GM03348 (cell line): ENCODE measurements around the gene TEX35.
"Not testable (repeated sequence)": the region's sequence is repeated elsewhere in the genome, so short reads cannot be mapped to it uniquely, and the experiment has no call there.

ENCODE experiments used
- DNase-seq: peaks from one replicate; pipeline ENCODE4 v3.0.0; 2012; ENCODE audit warnings: low spot score

Gene TEX35

DNA sequence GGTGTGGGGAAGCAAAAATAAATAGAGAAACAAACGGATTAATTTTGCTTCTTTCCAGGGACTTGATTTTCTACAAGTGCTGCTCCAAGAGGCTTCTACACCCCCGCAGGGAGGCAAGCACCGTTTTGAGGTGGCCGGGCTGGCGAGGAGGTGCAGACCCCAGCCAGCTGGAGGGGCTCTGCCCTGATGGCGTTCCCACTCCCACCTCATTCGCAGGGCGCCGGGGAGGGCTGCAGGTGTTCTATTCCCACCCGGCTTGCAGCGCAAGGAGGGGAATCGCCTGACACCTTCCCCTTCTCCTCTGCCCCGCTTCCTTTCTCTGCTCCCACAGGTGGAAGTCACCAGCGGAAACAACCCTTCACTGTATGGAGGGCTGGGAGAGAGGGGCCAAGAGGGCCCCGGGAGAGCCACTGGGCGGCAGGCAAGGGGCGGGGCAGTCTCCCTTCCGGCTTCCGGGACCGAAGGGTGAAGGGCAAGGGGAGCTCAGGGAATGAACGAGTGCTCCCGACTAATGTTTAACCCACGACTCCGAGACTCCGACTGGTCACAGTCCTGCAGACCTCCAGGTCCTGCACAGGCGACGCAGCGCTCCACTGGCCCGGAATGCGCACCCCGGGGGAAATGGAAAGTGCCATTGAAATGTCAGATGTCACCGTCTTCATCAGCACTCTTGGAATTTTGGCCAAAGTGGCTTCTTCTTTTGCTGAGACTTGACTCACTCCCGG lies 29.1 kb downstream of the TEX35 start:
- DNase-seq: peak; percentile 71

DNA sequence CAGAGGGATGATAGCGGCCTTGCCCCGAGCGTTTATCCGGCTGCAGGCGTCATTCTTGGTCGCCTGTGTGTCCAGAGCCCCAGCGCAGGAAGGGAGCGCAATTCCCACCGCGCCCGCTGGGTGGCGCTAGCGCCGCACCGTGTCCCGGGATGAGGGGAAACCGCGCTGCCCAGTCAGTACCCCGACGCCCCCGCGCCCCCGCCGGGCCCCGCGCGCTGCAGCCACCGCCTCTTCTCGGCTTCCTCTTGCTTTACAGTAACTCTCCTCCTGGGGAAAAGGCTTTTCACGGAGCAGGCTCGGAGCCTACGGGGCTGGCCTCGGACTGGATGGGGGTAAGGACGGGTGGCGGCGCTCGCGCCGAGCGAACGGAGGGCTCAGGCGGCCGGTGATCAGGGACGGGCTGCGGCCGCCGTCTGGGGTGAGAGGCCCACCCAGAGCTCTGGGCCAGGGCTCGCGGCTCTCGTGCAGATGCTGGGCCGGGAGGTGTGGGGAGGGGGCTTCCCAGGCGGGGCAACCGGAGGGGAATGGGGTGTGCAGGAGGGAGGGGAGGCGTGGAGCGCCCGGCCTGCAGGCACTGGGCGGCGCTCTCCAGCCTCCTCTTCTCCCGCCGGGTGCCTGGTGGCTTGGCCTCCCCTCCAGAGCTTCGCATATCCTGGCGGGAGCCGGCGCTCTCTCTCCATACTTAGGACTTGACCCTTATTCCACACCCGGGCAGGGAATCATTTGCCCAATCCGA lies 29.8 kb downstream of the TEX35 start:
- peak; percentile 92 for DNase-seq

- no peak for DNase-seq
Measured at GRCh38 chr1:178543290-178543607, 30.3 kb downstream of the TEX35 start.

GRCh38 chr1:178544531-178544930 lies 31.6 kb downstream of the TEX35 start:
- DNase-seq: no peak

DNA sequence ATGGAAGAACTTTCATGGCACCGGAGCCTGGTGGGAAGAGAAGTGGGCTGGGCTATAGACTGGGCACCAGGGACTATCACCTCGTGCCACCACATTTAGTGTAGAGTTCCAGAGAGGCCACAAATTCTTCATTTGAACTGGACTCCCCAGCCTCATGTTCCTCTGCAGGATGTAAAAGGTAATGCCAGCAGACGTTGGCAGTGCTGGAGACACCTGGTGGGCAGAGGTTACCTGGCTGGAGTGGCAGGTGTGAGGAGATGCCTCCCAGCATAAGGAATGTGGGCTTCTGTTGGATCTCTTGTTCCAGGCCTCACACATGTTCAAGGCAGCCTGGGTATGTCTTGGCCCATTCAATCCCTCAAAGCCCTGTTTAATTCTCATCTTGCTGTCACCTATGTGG lies 35.2 kb downstream of the TEX35 start:
- no peak for DNase-seq

GRCh38 chr1:178551307-178551706 lies 38.4 kb downstream of the TEX35 start:
- DNase-seq: no peak

DNA sequence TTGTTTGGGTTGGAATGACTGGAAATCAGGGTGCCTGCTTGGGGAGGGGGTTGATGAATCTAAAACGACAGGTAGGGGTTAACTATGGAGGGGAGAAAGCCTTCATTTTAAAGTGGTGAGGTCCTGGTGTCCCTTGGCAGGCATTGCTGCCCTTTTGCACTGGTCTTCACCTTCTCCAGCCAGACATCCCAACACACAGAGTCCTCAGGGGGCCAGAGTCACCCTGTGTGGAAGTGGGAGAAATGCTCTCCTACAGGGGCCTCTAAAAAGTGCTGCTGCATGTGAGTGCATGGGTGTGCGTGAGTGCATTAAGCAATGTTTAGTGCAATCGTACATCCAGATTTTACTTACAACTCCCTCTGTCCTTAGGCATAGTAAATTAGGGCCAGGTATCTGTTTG lies 39.0 kb downstream of the TEX35 start:
- no peak for DNase-seq

- DNase-seq: no peak
Measured at GRCh38 chr1:178552856-178553255, 39.9 kb downstream of the TEX35 start.

GRCh38 chr1:178554351-178554750 lies 41.4 kb downstream of the TEX35 start:
- not testable (repeated sequence) for DNase-seq

- not testable (repeated sequence) for DNase-seq
Measured at GRCh38 chr1:178555613-178556012, 42.7 kb downstream of the TEX35 start.

DNA sequence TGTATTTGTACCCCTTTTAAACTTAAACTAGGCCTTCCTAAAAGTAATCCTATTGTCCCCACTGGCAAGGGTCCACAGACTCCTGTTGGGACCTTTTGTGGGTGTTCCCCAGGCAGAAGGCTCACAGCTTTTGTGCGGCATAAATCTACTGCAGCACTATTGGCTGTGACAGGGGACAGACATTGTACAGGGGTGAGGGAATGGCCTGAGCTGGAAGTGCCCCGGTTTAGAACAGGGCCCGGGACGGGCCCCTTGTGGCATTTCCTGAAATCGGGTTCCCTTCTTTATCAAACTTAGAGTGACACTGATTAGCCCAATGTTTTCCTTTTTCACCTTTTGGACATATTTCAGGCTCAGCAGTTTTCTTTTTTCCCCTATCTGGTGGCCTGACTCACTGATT lies 45.9 kb downstream of the TEX35 start:
- not testable (repeated sequence) for DNase-seq

- DNase-seq: no peak
Measured at GRCh38 chr1:178560871-178561376, 48.0 kb downstream of the TEX35 start.

GRCh38 chr1:178563099-178563820 lies 50.4 kb downstream of the TEX35 start:
- DNase-seq: no peak

DNA sequence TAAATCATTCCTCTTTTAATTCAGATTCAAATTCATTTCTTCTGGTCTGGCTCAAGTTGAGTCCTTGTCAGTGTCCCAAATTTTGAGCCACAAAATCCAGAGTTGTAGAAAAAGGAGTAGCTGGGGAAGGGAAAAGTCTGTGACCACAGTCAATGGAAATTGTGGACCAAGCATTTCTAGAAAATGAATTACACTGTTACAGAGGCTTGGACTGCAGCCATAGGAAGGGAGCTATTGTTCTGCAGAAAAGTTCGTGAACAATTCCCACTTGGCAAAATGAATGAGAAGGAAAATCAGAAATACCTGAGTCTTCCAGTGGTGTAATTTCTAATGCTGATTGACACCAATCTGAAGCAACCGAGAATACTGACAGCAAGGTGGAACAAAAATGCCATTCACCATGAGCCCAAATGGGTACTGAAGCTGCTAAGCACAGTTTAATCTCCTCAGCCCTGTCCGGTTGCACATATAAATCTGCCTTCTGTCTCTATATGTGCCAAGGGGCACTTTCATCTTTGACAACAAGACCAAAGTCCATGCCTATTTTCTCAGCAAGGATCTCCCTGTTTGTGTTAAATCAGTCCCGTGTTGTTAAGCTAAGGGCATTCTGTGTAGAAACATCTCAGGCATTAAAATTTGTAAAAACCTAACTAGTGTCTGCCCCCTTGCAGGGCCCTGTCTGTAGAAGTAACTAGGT lies 51.3 kb downstream of the TEX35 start:
- no peak for DNase-seq

- no peak for DNase-seq
Measured at GRCh38 chr1:178564783-178565180, 51.9 kb downstream of the TEX35 start.

DNA sequence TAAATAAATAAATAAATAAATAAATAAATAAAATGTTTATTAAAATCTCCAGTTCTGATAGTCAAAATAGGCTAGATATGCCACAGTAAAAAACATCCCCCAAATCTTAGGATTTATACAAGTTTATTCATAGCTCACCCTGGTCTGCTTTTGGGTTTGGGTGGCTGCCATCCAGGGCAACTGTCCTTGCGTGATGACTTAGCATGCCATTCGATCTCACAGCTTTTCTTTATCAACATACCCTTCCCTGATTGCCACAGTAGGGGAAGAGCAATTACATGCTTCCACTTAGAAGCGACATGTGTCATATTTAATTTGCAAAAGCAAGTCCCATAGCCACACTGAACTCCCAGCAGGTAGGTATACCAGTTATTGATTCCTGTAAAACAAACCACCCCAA lies 52.7 kb downstream of the TEX35 start:
- no peak for DNase-seq

- DNase-seq: no peak
Measured at GRCh38 chr1:178566187-178566586, 53.3 kb downstream of the TEX35 start.

GRCh38 chr1:178571807-178572206 lies 58.9 kb downstream of the TEX35 start:
- no peak for DNase-seq
